Measurements from ENCODE around the gene ASAP2.

The ASAP2 gene

DNA sequence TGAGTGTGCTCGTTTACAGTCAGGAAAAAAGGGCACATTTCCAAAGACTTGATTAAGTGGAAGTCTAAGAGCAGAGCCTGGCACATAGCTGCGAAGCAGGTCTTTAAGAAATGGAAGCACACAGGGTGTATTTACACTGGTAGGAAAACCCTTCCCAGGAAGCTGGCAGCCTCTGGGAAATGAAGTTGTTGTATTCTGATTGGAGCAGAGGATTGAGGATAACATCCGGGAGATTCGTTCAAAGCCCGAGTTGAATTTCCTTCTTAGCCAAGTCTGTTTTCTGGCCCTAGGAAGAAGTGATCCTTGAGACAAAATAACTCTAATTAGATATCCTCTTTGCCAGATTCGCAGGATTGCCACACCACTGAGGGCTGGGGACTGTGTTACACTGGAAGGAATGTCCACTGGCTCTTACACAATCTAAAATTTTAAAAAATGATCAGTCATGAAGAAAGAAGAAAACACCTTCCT is 140.8 kb downstream of the ASAP2 start:
- DNase-seq (ENCODE audit: low read depth), result peak; percentile 96

DNA sequence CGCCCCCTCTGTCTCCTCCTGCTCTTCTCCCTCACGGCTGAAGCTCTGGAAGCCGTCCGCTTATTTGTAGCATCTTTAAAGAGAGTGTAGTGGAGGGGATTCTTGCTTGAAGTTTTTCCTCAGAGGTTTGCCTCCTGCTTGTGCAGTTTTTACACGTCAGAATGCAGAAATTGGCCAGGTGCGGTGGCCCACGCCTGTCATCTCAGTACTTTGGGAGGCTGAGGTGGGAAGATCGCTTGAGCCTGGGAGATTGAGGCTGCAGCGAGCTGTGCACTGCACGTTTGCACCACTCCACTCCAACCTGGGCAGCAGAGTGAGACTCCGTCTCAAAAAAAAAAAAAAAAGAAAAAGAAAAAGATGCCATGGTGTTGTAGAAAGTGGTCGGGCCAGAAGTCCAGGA is 147.7 kb downstream of the ASAP2 start:
- DNase-seq (ENCODE audit: low read depth), result no peak

DNA sequence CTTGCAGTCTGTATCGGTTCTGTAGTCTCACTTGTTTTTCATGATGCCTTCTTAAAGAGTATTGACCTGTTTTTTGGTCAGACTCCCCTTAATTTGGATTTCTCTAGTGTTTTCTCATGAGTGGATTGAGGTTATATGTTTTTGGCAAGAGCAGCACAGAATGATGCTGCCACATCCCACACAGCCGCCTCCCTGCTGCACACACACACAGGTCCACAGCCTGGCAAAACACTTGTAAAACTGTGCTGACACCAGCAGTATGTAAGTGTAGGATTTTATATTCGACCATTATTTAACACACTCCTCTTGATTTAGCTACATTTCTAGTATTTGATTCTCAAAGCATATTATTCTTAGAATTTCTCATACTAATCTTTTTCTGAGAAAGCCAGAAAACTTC is 148.7 kb downstream of the ASAP2 start:
- no peak for DNase-seq (ENCODE audit: low read depth)

DNA sequence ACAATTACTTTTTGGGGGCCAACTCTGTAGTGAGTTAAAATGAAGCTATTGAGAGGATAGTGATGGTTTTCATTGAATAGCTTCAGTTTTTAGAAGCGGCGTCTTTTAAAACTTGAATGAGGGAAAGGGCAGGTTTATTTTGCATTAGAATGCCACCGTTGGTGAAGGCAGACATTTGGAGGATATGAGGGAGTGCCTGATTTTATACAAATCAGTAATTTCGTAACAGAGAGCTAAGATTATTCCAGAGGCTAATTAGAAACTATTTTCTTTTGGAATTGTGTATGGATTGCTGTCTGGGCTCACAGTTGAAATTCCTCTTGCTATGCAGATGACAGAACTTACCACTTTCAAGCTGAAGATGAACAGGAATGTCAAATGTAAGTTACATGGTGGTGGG is 149.1 kb downstream of the ASAP2 start:
- peak; percentile 21 for DNase-seq (ENCODE audit: low read depth)

DNA sequence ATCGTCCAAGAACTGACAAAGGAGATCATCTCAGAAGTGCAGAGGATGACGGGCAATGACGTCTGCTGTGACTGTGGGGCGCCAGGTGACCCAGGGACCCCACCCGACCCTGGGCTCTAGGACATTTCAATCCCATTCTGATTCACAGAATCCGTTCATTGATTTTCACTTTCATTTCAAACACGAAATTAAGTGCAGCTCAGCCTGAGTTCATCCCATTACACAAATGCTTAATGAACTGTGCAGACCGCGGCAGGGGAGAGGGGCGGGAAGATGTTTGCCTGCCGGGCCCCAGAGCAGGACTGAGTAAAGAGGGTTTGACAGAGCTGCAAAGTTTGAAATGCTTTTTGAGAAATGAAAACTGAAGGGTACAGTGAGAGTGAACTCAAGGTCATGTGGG is 149.6 kb downstream of the ASAP2 start:
- no peak for DNase-seq (ENCODE audit: low read depth)

DNA sequence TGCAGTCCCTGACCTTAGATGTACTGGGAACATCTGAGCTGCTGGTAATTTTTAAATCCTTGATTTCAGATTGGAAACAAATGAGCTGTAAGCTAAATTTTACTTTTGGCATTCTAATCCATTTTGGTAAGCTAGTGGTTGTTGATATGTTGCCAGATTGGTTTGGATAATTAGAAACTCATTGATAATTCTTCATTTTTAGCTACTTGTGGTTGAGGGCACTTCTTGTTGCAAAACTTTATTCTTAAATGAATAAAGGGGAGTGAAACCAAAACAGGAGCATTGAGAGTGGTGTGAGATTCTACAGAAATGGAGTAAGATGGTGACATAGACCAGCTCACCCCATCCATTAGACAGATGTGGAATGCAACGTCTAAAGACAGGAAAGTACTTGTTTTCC is 152.2 kb downstream of the ASAP2 start:
- peak; percentile 19 for DNase-seq (ENCODE audit: low read depth)

DNA sequence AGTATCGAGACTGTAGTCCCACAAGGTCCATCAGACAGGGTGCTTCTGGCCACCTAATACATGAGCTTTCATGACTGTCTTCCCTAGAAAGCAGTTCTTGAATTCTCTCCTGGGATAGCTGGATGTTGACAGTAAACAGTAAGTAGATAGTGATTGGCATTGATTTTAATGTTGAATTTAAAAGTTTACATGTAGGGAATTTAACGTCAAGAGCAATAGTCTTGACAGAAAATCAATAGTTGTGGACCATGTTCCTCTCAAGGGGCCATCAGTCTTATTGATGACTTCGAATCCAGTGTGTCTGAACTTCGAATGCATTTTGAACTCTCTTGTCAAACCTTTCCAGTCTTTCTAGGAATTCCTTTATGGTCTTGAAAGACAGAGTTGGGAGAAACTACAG is 152.9 kb downstream of the ASAP2 start:
- DNase-seq (ENCODE audit: low read depth), result no peak

DNA sequence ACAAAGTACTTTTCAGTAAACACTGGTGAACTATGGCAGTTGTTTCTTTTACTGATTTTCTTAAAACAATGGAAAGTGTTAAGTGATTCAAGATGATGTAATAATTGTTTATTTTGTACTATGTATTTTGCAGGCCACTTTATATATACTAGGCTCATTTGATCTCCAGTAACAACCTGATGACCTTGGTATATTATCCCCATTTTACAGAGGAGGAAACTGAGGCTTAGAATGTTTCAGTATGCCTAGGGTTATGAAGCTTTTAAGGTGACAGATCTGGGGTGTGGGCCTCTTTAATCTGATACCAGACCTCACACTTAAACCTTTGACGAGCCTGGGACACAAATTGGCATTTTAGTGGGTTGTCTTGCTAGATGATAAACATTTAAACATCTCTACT is 153.5 kb downstream of the ASAP2 start:
- DNase-seq (ENCODE audit: low read depth), result no peak

DNA sequence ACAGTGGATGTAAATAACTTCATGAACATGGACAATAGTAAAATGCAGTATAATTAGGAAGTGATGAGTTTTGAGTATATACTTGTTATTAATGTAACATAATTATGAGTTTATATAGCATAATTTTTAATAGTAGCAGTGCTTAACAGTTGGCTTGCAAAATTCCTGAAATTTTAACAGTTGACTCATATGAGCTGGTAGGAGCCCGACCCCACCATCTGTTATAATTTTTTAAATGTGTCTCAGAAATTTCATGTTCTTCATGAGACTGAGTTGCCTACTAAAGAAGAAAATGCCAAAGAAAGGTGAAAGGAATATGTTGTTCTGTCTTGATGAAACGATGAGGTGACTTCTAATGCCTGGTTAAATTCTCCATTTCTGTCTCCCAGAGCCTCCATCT is 154.1 kb downstream of the ASAP2 start:
- no peak for DNase-seq (ENCODE audit: low read depth)

DNA sequence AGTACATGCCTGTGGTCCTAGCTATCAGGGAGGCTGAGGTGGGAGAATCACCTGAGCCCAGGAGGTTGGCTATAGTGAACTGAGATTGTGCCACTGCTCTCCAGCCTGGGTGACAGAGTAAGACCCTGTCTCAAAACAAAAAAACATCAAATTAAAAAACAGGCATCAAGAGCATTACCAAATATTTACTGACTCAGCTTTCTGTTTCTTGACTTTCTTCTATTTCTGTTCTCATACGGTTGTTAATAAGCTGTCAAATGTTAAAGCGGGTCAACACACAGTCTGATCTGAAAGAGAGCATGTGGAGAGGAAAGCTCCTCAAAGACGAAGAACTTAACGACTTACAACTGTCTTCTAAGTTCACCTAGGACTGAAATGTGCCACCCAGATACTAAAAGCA is 157.8 kb downstream of the ASAP2 start:
- DNase-seq (ENCODE audit: low read depth), result no peak

DNA sequence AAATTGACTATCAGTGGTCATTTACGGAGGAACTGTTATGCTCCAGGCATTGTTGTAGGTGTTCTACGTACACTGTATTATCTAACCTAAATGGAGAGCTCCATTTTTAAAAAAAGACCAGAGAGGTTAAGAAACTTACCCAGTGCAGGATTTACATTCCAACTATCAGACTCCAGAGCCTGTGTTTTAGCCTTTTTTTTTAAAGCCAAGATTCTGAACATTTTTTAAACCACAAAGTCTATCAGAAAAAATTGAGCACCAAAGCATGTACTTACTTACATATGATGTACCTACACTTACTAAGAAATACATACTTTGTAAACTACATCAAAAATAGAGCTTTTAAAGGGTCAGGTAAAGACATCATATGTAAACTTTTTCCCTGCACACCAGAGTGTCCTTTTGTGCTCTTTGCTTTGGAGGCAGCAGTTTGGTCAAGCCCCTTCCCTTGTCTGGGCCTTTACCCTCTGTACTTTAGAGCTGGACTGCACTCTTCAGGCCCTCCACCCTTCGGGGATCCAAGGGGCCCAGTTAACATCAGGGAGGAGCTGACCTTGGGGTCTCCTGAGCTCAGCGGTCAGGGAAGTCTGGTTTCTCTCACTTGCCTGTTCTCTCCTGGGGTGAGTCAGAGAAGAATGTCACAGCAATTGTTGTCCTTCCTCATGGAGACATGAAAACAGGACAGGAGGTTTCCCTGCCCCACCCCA is 158.3 kb downstream of the ASAP2 start:
- no peak for DNase-seq (ENCODE audit: low read depth)

DNA sequence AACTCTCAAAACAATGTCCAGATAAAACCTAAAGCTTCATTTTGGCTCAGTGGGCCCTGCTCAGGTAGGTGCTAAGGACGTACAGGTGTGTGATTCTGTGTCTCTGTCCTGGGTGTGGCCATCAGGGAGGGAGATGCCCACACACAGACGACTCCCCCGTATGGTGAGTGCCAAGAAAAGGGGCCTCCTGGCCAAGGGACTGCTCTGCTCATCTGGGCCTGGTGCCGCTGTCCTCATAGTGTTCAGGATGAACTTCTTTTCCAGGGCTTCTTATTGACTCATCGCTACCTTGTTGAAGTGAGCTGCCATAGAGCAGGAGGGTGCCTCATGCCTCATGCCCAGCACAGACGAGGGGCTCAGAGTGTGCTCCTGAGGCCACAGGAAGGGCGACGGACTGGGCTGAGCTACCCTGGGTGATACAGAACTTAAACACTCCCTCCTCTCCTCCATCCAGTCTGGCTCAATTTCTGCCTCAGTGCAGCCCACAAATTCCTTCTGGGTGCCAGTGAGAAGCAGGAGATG is 158.9 kb downstream of the ASAP2 start:
- DNase-seq (ENCODE audit: low read depth), result no peak

DNA sequence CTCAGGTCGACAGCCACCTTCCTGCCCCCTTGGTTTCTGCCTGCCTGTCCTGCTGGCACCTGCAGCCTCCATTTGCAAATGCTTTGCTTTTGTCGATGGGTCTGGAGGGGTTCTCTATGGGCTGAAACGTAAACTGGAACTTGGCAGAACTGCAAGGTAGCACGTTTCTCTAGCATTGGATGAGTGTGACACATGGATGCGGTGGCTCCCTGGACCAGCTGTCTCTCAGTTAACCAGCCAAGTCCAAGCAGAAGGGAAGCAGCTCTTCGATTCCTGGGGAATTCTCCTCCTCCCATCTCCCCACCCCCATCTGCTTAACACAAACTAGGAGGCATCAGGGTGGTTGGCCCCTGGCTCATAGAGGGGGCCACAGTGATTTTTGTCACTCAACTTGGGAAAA is 159.4 kb downstream of the ASAP2 start:
- no peak for DNase-seq (ENCODE audit: low read depth)

DNA sequence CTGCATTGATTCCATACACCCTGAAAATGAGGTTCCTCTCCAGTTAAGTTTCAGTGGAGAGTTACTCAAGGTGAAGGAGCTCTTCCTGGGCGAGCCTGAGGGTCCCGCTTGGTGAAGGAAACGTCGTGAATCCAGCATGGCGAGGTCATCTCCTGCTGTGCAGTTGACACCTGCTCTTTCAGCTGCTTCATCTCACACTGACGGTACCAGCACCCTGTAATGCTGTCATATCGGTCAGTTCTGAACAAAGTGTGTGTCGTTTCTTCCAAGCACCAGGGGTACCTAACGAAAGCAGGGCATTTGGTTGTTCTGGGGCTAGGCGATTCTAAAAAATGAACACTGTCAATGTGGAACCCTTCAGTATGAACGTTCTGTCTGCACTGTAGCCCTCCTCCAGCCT is 164.1 kb downstream of the ASAP2 start:
- no peak for DNase-seq (ENCODE audit: low read depth)

DNA sequence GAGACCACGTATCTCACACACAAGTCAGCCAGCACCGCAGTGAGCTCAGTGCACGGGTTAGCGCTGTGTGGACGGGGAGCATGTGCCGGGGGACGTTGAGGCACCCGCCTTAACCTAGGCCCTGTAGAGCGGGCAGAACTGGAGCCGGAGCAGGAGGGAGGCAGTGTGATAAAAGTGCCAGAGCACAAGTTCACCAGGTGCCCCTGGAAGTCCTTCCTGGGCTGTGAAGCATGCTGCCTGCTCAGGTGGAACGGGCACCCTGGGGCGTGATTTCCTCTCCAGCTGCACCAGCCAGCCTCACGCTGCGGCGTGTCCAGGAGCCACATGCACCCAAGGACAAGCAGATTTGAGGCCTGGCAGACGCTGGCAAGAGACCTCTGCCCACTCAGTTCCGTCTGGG is 166.4 kb downstream of the ASAP2 start:
- DNase-seq (ENCODE audit: low read depth), result no peak

DNA sequence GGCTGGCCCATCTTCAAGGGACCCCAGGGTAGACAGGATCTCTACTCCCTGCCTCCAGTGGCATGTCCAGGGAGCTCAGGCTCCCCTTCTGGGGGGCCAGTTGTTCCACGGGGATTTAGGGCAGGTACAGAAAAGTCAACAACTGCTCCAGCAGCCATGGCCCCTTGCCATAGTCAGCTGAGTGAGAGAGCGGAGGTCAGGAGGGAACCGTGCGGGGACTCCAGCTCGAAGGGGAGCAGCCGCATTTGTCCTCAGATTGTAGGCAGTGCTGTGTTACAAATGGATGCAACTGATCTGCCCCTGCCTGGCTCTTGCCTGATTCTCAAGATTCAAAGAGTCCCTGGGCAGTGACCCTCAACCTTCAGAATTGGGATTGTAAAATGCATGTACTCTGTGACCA is 166.9 kb downstream of the ASAP2 start:
- DNase-seq (ENCODE audit: low read depth), result no peak

DNA sequence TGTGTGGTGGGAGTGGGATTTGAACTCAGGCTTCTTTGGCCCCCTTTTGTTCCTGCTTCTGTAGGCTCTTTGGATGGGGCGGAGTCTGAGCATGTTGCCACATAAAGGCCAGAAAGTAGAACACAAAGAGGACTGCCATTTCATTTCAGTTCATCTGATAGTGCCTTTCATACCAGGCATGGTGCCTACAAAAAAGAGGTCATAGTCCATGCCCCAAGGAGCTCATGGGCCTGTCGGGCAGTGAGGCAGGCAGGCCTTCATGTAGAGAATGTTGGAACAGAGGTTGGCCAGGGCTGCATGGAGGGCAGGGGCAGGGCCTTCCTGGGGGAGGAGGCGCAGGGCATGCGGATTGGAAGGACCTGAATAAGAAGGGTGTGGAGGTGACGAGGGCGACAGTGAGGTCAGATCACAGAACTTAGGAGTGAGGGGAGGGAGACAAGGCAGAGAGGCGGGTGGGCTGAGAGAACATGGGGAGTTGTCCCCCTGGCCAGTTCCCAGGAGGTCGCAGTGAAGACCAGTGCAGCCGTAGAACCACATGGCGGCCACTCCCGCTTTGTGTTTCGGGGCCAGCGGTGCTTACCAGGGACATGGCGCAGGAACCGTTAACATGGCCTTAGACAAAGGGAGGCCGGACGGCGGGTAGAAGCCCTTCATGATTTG is 167.6 kb downstream of the ASAP2 start:
- no peak for DNase-seq (ENCODE audit: low read depth)

DNA sequence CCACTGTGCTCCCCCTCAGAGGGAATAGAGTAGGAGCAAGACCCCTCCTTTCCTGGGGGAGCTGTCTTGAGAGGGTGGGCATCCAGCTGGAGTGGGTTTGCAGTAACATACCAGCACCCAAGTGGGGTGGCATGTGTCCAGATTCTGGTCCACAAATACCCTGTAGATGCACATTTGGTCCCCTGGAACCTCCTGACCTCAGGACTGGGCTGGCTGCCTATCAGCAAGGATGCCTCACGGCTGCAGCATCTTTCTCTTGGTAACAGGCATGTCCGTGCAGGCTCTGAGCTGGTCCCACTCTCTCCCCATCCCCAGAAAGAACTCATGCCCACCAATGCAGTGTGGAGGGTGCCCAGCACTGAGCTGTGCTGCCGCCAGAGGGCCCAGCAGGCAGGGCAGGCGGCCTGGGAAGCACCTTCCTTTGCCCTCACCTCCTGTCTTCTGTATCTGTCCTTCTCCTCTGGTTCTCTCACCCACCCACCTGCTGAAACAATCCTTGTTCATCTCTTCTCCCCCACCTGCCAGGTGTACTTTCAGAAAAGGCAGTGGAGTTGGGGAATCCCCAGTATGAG is 169.3 kb downstream of the ASAP2 start:
- DNase-seq (ENCODE audit: low read depth), result no peak

DNA sequence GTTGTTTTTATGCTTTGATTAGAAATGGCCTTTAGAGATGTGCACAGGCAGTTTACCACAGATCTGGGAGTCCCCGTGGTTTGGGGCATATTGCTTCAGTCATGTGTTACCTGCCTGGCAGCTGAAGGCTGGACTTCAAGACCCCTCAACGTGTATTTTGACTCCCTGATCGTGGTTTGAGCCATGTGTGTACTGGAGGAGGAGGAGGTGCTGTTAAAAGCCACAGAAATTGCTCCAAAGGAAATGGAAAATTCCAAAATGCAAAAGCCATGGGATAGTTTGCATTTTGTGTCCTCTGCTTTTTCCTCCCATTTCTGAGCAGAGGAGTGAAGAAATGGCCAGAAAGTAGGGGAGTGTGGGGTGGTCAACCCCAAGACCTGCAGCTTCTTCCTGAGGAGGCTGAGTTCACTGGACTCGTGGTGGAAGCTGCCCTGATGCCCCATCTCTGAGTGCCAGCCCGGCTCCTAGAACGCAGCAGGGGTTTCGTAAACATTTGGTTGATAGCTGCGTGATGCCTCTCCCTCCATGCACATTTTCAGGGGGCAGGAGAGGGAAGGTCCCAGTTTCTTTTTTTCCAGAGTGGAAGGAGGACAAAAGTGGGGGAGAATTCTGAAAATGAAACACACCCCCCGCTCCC is 171.0 kb downstream of the ASAP2 start:
- no peak for DNase-seq (ENCODE audit: low read depth)

DNA sequence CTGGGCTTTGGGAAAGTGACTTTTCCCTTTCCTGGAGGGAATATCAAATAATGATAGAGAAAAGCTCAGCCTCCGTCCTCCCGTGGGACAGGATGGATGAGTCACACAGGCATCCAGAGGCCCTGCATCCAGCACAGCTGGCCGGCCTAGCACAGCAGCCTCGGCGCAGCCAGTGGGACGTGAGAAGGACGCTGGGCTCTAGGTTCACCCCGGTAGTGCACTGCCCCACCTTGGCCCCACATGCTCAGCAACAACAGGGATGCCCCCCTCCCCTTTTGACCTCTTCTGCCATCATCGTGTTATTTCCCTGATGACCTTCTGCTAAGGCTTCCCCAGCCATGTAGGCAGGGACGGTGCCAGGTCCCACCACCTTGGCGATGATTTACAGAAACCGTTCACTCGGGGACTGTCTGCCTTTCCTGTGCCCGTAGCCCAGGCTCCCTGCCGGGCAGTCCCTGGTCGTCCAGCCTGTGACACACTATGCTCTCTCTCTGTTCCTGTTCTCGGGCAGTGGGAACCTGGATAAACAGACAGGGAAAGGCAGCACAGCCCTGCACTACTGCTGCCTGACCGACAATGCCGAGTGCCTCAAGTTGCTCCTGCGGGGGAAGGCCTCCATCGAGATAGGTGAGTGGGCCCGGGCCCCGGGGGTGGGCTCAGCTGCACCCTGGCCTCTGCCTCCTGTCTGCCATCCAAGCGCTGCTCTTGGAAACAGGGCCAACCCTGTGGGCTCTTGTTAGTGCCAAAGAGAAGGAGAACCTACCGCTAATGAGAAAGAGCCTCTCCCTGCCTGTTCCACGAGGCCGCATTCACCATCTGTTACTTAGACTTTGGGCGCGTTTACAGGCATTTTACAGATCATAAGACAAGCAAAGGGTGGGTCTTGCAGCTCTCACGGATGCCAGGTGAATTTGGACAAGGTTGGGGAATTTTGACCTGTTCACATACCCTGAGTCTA is 172.1 kb downstream of the ASAP2 start:
- peak; percentile 66 for DNase-seq (ENCODE audit: low read depth)

DNA sequence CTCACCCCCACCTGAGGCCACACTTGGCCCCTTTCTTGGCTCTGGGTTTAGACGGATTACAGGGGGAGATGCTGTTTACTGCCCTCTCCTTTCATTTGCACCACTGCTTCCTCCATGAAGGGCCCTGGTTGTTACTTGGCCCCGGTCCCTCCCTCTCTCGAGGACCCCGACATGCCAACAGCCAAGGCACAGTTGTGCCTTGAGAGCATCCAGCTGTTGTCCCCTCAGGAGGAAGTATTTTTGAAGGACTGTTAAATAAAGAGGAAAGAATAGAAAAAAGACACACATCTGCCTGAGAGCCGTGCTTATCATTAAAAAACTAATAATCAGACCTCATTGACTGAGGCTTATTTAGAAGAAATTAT is 172.8 kb downstream of the ASAP2 start:
- DNase-seq (ENCODE audit: low read depth), result no peak
